Stimulated activated naive CD8-positive, alpha-beta T cell treated with anti-CD3 and anti-CD28 coated beads, Interleukin-15, amount 100 ng/mL, for 72 hours (primary cell): Measurements from ENCODE around the gene LPCAT1.
"Not testable (repeated sequence)": the region's sequence is repeated elsewhere in the genome, so short reads cannot be mapped to it uniquely, and the experiment has no call there.

Source experiments
- ATAC-seq: fragments of 150-1000 bp; cut with Tn5 transposase; 2 replicates; pipeline ENCODE4 v1.10.0; 2021; ENCODE audit warnings: mild to moderate bottlenecking, moderate library complexity
- DNase-seq, 2 donors: peaks; one replicate each; pipeline ENCODE4 v3.0.0; 2021 to 2022
- H3K27ac Mint-ChIP-seq, 2 donors: one replicate each; pipeline ENCODE4 v1.8.0; 2022; ENCODE audit warnings: mild to moderate bottlenecking in 2 of 2, mixed read lengths in 2 of 2, moderate library complexity in 2 of 2
- H3K27me3 Mint-ChIP-seq: one replicate; pipeline ENCODE4 v1.8.0; 2022; ENCODE audit warnings: mixed read lengths
- H3K4me1 Mint-ChIP-seq: one replicate; pipeline ENCODE4 v1.8.0; 2022; ENCODE audit warnings: mild to moderate bottlenecking, mixed read lengths
- H3K4me3 Mint-ChIP-seq, 2 donors: one replicate each; pipeline ENCODE4 v1.8.0; 2022; ENCODE audit warnings: mild to moderate bottlenecking in 2 of 2, mixed read lengths in 2 of 2, moderate library complexity in 1 of 2
- H3K9me3 Mint-ChIP-seq, 2 donors: one replicate each; pipeline ENCODE4 v1.8.0; 2022; ENCODE audit warnings: mixed read lengths in 2 of 2

LPCAT1 gene

DNA sequence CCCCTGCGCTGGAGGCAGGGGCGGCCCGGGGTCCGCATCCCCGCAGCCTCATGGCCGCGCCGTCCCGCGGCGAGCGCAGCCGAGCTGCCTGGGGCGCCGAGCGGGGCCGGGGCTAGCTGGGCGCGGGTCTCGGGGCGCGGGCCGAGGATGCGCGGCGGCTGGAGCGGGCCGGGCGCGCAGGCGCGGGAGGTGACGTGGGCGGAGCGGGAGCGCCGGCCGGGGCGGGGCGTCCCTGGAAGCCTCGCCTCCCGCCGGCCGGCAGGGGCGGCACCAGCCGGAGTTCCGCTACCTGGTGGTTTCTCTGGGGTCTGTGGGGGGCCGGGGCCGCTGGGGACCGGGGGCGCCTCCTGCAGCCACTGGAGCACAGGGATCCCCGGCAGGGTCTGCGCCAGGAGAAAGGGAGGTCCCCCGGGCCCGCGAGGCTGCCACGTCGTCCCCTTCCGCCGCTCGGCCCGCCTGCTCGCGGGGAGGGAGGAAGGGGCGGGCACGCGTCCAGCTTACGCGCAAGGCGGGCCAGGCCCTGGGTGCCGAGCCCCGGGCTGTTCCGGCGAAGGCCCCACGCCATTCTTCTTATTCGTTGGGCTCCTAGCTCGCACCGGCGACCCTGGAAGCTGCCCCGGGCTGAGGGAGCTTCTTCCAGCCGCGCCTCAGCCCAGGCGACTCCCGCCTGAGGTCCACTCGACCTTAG is at the start of gene LPCAT1:
LPCAT1 (minus strand) TSS at position 168 of the 688 bp plus-strand sequence; CDS start at position 52, 116 bp downstream.
- DNase-seq (peak; percentile 78 to 82), ATAC-seq (peak; percentile 82)
- Mint-ChIP-seq H3K9me3 (no peaks in the 10 kb centered on the region), H3K4me1 (peaks cover 61% of the 10 kb centered on the region), H3K4me3 (peak within 1 kb of the TSS; percentile 88 to 89), H3K27me3 (no peaks in the 10 kb centered on the region), H3K27ac (peak within 1 kb of the TSS; percentile 65 to 90)

DNA sequence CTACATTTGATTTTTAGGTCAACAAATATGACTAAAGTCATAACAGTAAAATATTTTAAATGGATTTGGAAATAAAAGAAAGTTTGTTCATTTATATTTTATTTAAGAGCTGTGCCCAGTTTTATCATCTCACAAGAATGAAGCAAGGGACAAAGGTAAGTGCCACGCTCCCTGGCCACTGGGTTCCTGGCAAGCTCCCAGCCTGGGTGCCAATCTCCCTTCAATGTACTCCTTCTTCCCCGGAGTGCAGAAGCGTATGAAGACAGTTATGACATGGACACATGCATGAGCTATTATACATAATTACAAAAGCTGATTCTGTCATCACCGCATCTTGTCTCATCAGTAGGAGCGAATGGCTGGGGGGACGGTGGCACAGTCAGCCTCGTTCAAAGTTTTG is 48.1 kb upstream of the LPCAT1 start:
- DNase-seq, H3K4me1 Mint-ChIP-seq, ATAC-seq, H3K27me3 Mint-ChIP-seq, H3K27ac Mint-ChIP-seq, H3K4me3 Mint-ChIP-seq: not testable (repeated sequence)
- peaks cover 4 to 11% of the 10 kb centered on the region in 2 donors for H3K9me3 Mint-ChIP-seq

DNA sequence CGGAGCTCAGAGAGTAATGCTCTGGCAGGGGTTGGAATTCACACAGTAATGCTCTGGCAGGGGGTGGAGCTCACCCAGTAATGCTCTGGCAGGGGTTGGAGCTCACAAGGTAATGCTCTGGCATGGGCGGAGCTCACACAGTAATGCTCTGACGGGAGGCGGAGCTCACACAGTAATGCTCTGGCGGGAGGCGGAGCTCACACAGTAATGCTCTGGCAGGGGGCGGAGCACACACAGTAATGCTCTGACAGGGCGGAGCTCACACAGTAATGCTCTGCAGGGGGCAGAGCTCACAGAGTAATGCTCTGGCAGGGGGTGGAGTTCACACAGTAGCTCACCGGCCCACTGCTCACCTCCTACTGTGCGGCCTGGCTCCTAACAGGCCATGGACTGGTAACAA is 47.2 kb upstream of the LPCAT1 start:
- Mint-ChIP-seq H3K4me1 (no peaks in the 10 kb centered on the region), H3K4me3 (no peak overlapping the region), H3K27me3 (no peaks in the 10 kb centered on the region), H3K9me3 (peaks cover 4 to 11% of the 10 kb centered on the region in 2 donors), H3K27ac (peak overlapping the region in 1 of 2 donors; percentile 71)
- DNase-seq (no peak), ATAC-seq (no peak)

- Mint-ChIP-seq H3K27ac (peak overlapping the region in 1 of 2 donors; percentile 74), H3K27me3 (no peaks in the 10 kb centered on the region), H3K9me3 (peaks cover 4 to 11% of the 10 kb centered on the region in 2 donors), H3K4me3 (no peak overlapping the region), H3K4me1 (no peaks in the 10 kb centered on the region)
- ATAC-seq: no peak
- no peak for DNase-seq
Measured at GRCh38 chr5:1568201-1568979, 44.6 kb upstream of the LPCAT1 start.

GRCh38 chr5:1567527-1568200 is 43.9 kb upstream of the LPCAT1 start:
- H3K9me3 Mint-ChIP-seq: peaks cover 4 to 11% of the 10 kb centered on the region in 2 donors
- H3K4me3 Mint-ChIP-seq, H3K4me1 Mint-ChIP-seq, DNase-seq, H3K27me3 Mint-ChIP-seq, ATAC-seq, H3K27ac Mint-ChIP-seq: not testable (repeated sequence)

DNA sequence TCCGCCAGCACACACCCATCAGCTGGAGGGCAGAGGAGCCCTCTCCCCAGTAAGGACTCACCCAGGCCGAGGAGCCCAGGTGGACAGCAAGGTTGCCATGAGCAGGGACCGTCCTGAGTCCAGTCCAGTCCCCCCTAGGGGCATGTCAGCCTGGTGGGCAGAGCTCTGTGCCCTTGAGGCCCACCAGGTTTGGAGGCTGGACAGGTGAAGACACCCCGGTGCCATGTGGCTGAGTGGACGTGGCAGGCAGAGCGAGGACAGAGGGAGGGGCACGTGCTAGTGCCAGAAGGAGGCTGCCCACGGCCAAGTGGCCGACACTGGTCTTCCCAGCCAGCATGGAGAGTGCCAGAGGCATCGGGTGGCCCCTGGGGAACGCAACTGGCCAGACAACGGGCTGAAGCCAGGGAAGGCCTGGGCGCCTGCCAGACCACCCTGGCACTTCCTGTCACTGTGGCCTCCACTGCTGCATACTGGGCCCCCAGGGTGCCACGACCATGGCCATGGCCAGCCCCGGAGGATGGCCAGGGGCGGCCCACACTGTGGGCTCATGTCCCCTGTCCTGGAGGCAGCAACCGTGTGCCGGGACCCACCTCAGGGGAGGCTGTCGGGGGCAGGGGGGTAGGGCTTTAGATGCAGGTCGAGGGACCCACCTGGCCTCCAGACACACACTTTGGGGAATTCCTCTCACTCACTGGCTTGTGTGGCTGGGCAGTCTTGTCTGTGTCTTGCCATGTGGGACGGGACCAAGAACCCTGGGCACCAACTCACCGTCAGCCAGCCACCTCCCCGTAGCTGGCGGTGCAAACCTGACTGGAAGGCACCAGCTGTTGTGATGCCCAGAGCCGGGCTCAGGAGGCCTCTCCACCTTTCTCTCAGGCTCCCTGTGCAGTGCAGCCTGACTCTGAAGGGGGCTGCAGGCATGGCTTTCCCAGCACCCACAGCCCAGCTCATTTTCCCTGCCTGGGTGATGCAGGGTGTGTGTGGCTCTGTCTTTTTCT is 42.3 kb upstream of the LPCAT1 start:
- no peak overlapping the region for H3K4me3 Mint-ChIP-seq
- peaks cover 4 to 11% of the 10 kb centered on the region in 2 donors for H3K9me3 Mint-ChIP-seq
- H3K4me1 Mint-ChIP-seq: no peaks in the 10 kb centered on the region
- DNase-seq (no peak), ATAC-seq (peak; percentile 45)
- H3K27ac Mint-ChIP-seq: no peak overlapping the region
- H3K27me3 Mint-ChIP-seq: no peaks in the 10 kb centered on the region

- Mint-ChIP-seq H3K27me3 (no peaks in the 10 kb centered on the region), H3K27ac (no peak overlapping the region), H3K4me1 (no peaks in the 10 kb centered on the region), H3K4me3 (no peak overlapping the region), H3K9me3 (peaks cover under 1 to 3% of the 10 kb centered on the region in 2 donors)
- ATAC-seq (no peak), DNase-seq (no peak)
Measured at GRCh38 chr5:1564824-1565736, 41.3 kb upstream of the LPCAT1 start.

GRCh38 chr5:1564182-1564748 is 40.5 kb upstream of the LPCAT1 start:
- H3K9me3 Mint-ChIP-seq: no peaks in the 10 kb centered on the region
- no peak for DNase-seq
- H3K4me1 Mint-ChIP-seq: no peaks in the 10 kb centered on the region
- H3K4me3 Mint-ChIP-seq: no peak overlapping the region
- ATAC-seq: peak; percentile 4
- H3K27me3 Mint-ChIP-seq: no peaks in the 10 kb centered on the region
- H3K27ac Mint-ChIP-seq: peak overlapping the region in 1 of 2 donors; percentile 49

GRCh38 chr5:1563617-1564181 is 39.9 kb upstream of the LPCAT1 start:
- Mint-ChIP-seq H3K9me3 (no peaks in the 10 kb centered on the region), H3K4me1 (no peaks in the 10 kb centered on the region), H3K27ac (no peak overlapping the region), H3K4me3 (no peak overlapping the region), H3K27me3 (no peaks in the 10 kb centered on the region)
- no peak for DNase-seq
- peak; percentile 42 for ATAC-seq

DNA sequence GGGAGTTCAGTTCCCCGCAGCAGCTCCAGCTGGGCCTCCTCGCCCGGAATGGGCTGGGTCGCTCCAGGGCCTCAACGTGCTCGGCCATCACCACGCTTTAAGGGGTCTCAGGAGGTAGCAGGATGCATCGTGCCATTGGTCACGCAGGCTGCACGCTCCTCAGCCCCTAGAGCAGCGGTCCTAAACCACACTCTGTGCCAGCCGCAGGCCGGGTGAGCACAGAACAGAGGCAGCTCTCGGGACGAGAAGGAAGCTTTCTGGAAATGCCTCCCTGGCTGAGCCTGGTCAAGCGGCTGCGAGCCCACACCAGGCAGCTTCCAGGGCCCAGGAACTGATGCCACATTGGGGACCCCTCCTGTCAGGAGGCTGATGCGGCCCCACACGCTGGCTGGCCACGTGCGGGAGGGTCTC is 39.3 kb upstream of the LPCAT1 start:
- no peak overlapping the region for H3K27ac Mint-ChIP-seq
- ATAC-seq: no peak
- no peak for DNase-seq
- H3K27me3 Mint-ChIP-seq: no peaks in the 10 kb centered on the region
- no peak overlapping the region for H3K4me3 Mint-ChIP-seq
- no peaks in the 10 kb centered on the region for H3K9me3 Mint-ChIP-seq
- H3K4me1 Mint-ChIP-seq: no peaks in the 10 kb centered on the region

DNA sequence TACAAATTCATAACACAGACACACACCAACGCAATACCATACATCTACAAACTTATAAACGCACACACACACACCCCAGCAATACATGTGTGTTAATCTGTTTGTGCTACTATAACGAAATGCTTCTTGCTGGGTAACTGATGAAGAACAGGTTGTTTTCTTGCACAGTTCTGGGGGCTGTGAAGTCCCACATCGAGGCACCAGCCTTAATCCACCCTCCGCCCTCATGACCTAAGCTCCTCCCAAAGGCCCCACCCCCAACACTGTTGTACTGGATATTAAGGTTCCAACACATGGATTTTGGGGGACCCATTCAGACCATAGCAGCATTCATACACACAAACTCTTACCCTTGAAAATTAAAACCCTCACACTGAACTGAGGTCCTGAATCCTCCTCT is 38.8 kb upstream of the LPCAT1 start:
- no peaks in the 10 kb centered on the region for H3K4me1 Mint-ChIP-seq
- no peak overlapping the region for H3K4me3 Mint-ChIP-seq
- no peaks in the 10 kb centered on the region for H3K27me3 Mint-ChIP-seq
- no peak for ATAC-seq
- DNase-seq: no peak
- H3K9me3 Mint-ChIP-seq: no peaks in the 10 kb centered on the region
- H3K27ac Mint-ChIP-seq: no peak overlapping the region

- no peak for DNase-seq
- H3K27ac Mint-ChIP-seq: no peak overlapping the region
- no peaks in the 10 kb centered on the region for H3K4me1 Mint-ChIP-seq
- H3K4me3 Mint-ChIP-seq: no peak overlapping the region
- no peaks in the 10 kb centered on the region for H3K27me3 Mint-ChIP-seq
- ATAC-seq: no peak
- no peaks in the 10 kb centered on the region for H3K9me3 Mint-ChIP-seq
Measured at GRCh38 chr5:1561402-1561929, 37.7 kb upstream of the LPCAT1 start.

- H3K4me3 Mint-ChIP-seq, H3K4me1 Mint-ChIP-seq, DNase-seq, H3K27ac Mint-ChIP-seq, H3K27me3 Mint-ChIP-seq, ATAC-seq, H3K9me3 Mint-ChIP-seq: not testable (repeated sequence)
Measured at GRCh38 chr5:1560499-1560898, 36.7 kb upstream of the LPCAT1 start.
